ENCODE measurements around the gene GNG2.

The GNG2 gene

GRCh38 chr14:51856792-51857296, 3.6 kb upstream of the GNG2 start:
- Histone ChIP-seq H3K36me3 (ENCODE audit: insufficient read depth, low read length) (no peaks in the 10 kb centered on the region), H3K9ac (ENCODE audit: low read length) (no peak overlapping the region), H3K4me1 (ENCODE audit: insufficient read depth, low read length) (peaks cover 16% of the 10 kb centered on the region), H3K4me3 (ENCODE audit: low read depth in 1 of 2, low read length in 2 of 2) (no peak overlapping the region), H3K9me3 (ENCODE audit: low read length) (no peaks in the 10 kb centered on the region), H3K27me3 (ENCODE audit: control insufficient read depth in 1 of 2, insufficient read depth in 2 of 2, low read length in 2 of 2) (no peaks in the 10 kb centered on the region), H3K27ac (ENCODE audit: low read depth, low read length) (no peak overlapping the region)

- H3K4me1 ChIP-seq (ENCODE audit: insufficient read depth, low read length): peaks cover 21% of the 10 kb centered on the region
- no peak overlapping the region for H3K9ac ChIP-seq (ENCODE audit: low read length)
- H3K27ac ChIP-seq (ENCODE audit: low read depth, low read length): no peak overlapping the region
These were observed 1.3 kb upstream of the GNG2 start for GRCh38 chr14:51859131-51859530.

GRCh38 chr14:51860825-51861499, 550 bp downstream of the GNG2 start:
- Histone ChIP-seq H3K36me3 (ENCODE audit: insufficient read depth, low read length) (no peaks in the 10 kb centered on the region), H3K9me3 (ENCODE audit: low read length) (no peaks in the 10 kb centered on the region), H3K4me1 (ENCODE audit: insufficient read depth, low read length) (peaks cover 21% of the 10 kb centered on the region), H3K27me3 (ENCODE audit: control insufficient read depth in 1 of 2, insufficient read depth in 2 of 2, low read length in 2 of 2) (no peaks in the 10 kb centered on the region), H3K27ac (ENCODE audit: low read depth, low read length) (peak overlapping the region; percentile 61), H3K9ac (ENCODE audit: low read length) (peak overlapping the region; percentile 67), H3K4me3 (ENCODE audit: low read depth in 1 of 2, low read length in 2 of 2) (peak overlapping the region; percentile 51 to 71)

More at GRCh38 chr14:51859131-51859530, 1.3 kb upstream of the GNG2 start:
- H3K4me3 ChIP-seq (ENCODE audit: low read depth in 1 of 2, low read length in 2 of 2): no peak overlapping the region
- no peaks in the 10 kb centered on the region for H3K36me3 ChIP-seq (ENCODE audit: insufficient read depth, low read length)
- no peaks in the 10 kb centered on the region for H3K27me3 ChIP-seq (ENCODE audit: control insufficient read depth in 1 of 2, insufficient read depth in 2 of 2, low read length in 2 of 2)
- H3K9me3 ChIP-seq (ENCODE audit: low read length): no peaks in the 10 kb centered on the region

GRCh38 chr14:51862176-51862796, 1.9 kb downstream of the GNG2 start:
- H3K4me1 ChIP-seq (ENCODE audit: insufficient read depth, low read length): peaks cover 21% of the 10 kb centered on the region
- H3K9ac ChIP-seq (ENCODE audit: low read length): no peak overlapping the region
- no peaks in the 10 kb centered on the region for H3K9me3 ChIP-seq (ENCODE audit: low read length)
- peak overlapping the region in 1 of 2 donors; percentile 71 for H3K4me3 ChIP-seq (ENCODE audit: low read depth in 1 of 2, low read length in 2 of 2)
- no peaks in the 10 kb centered on the region for H3K27me3 ChIP-seq (ENCODE audit: control insufficient read depth in 1 of 2, insufficient read depth in 2 of 2, low read length in 2 of 2)
- no peak overlapping the region for H3K27ac ChIP-seq (ENCODE audit: low read depth, low read length)
- H3K36me3 ChIP-seq (ENCODE audit: insufficient read depth, low read length): no peaks in the 10 kb centered on the region

GRCh38 chr14:51862860-51863259, 2.4 kb downstream of the GNG2 start:
- Histone ChIP-seq H3K4me1 (ENCODE audit: insufficient read depth, low read length) (peaks cover 21% of the 10 kb centered on the region), H3K9me3 (ENCODE audit: low read length) (no peaks in the 10 kb centered on the region), H3K27me3 (ENCODE audit: control insufficient read depth in 1 of 2, insufficient read depth in 2 of 2, low read length in 2 of 2) (no peaks in the 10 kb centered on the region), H3K4me3 (ENCODE audit: low read depth in 1 of 2, low read length in 2 of 2) (peak overlapping the region in 1 of 2 donors; percentile 71), H3K9ac (ENCODE audit: low read length) (no peak overlapping the region), H3K27ac (ENCODE audit: low read depth, low read length) (no peak overlapping the region), H3K36me3 (ENCODE audit: insufficient read depth, low read length) (no peaks in the 10 kb centered on the region)

- Histone ChIP-seq H3K27ac (ENCODE audit: low read depth, low read length) (no peak overlapping the region), H3K4me3 (ENCODE audit: low read depth in 1 of 2, low read length in 2 of 2) (no peak overlapping the region), H3K4me1 (ENCODE audit: insufficient read depth, low read length) (peaks cover 15% of the 10 kb centered on the region), H3K36me3 (ENCODE audit: insufficient read depth, low read length) (no peaks in the 10 kb centered on the region), H3K9ac (ENCODE audit: low read length) (no peak overlapping the region), H3K27me3 (ENCODE audit: control insufficient read depth in 1 of 2, insufficient read depth in 2 of 2, low read length in 2 of 2) (no peaks in the 10 kb centered on the region), H3K9me3 (ENCODE audit: low read length) (no peaks in the 10 kb centered on the region)
These were observed 5.7 kb downstream of the GNG2 start for GRCh38 chr14:51865953-51866747.

- H3K4me1 ChIP-seq (ENCODE audit: insufficient read depth, low read length): peaks cover 11% of the 10 kb centered on the region
- no peaks in the 10 kb centered on the region for H3K36me3 ChIP-seq (ENCODE audit: insufficient read depth, low read length)
- H3K27ac ChIP-seq (ENCODE audit: low read depth, low read length): no peak overlapping the region
- no peak overlapping the region for H3K4me3 ChIP-seq (ENCODE audit: low read depth in 1 of 2, low read length in 2 of 2)
- H3K27me3 ChIP-seq (ENCODE audit: control insufficient read depth in 1 of 2, insufficient read depth in 2 of 2, low read length in 2 of 2): no peaks in the 10 kb centered on the region
- H3K9me3 ChIP-seq (ENCODE audit: low read length): no peaks in the 10 kb centered on the region
- H3K9ac ChIP-seq (ENCODE audit: low read length): no peak overlapping the region
These were observed 7.3 kb downstream of the GNG2 start for GRCh38 chr14:51867741-51868140.

GRCh38 chr14:51868405-51868804, 8.0 kb downstream of the GNG2 start:
- no peaks in the 10 kb centered on the region for H3K9me3 ChIP-seq (ENCODE audit: low read length)
- H3K9ac ChIP-seq (ENCODE audit: low read length): no peak overlapping the region
- no peak overlapping the region for H3K27ac ChIP-seq (ENCODE audit: low read depth, low read length)
- no peaks in the 10 kb centered on the region for H3K27me3 ChIP-seq (ENCODE audit: control insufficient read depth in 1 of 2, insufficient read depth in 2 of 2, low read length in 2 of 2)
- H3K36me3 ChIP-seq (ENCODE audit: insufficient read depth, low read length): no peaks in the 10 kb centered on the region
- H3K4me1 ChIP-seq (ENCODE audit: insufficient read depth, low read length): peaks cover 12% of the 10 kb centered on the region
- no peak overlapping the region for H3K4me3 ChIP-seq (ENCODE audit: low read depth in 1 of 2, low read length in 2 of 2)

- H3K4me1 ChIP-seq (ENCODE audit: insufficient read depth, low read length): peaks cover 17% of the 10 kb centered on the region
- no peaks in the 10 kb centered on the region for H3K9me3 ChIP-seq (ENCODE audit: low read length)
- H3K4me3 ChIP-seq (ENCODE audit: low read depth in 1 of 2, low read length in 2 of 2): no peak overlapping the region
- H3K9ac ChIP-seq (ENCODE audit: low read length): no peak overlapping the region
- H3K36me3 ChIP-seq (ENCODE audit: insufficient read depth, low read length): no peaks in the 10 kb centered on the region
- H3K27me3 ChIP-seq (ENCODE audit: control insufficient read depth in 1 of 2, insufficient read depth in 2 of 2, low read length in 2 of 2): no peaks in the 10 kb centered on the region
- H3K27ac ChIP-seq (ENCODE audit: low read depth, low read length): no peak overlapping the region
These were observed 9.1 kb downstream of the GNG2 start for GRCh38 chr14:51869411-51870100.

GRCh38 chr14:51870606-51871005, 10.2 kb downstream of the GNG2 start:
- H3K4me1 ChIP-seq (ENCODE audit: insufficient read depth, low read length): peaks cover 17% of the 10 kb centered on the region
- no peaks in the 10 kb centered on the region for H3K36me3 ChIP-seq (ENCODE audit: insufficient read depth, low read length)
- no peaks in the 10 kb centered on the region for H3K27me3 ChIP-seq (ENCODE audit: control insufficient read depth in 1 of 2, insufficient read depth in 2 of 2, low read length in 2 of 2)
- no peak overlapping the region for H3K4me3 ChIP-seq (ENCODE audit: low read depth in 1 of 2, low read length in 2 of 2)
- H3K9ac ChIP-seq (ENCODE audit: low read length): no peak overlapping the region
- H3K9me3 ChIP-seq (ENCODE audit: low read length): no peaks in the 10 kb centered on the region
- no peak overlapping the region for H3K27ac ChIP-seq (ENCODE audit: low read depth, low read length)

GRCh38 chr14:51871846-51872245, 11.4 kb downstream of the GNG2 start:
- H3K4me1 ChIP-seq (ENCODE audit: insufficient read depth, low read length): peaks cover 17% of the 10 kb centered on the region
- H3K9me3 ChIP-seq (ENCODE audit: low read length): no peaks in the 10 kb centered on the region
- H3K36me3 ChIP-seq (ENCODE audit: insufficient read depth, low read length): no peaks in the 10 kb centered on the region
- H3K4me3 ChIP-seq (ENCODE audit: low read depth in 1 of 2, low read length in 2 of 2): no peak overlapping the region
- no peak overlapping the region for H3K9ac ChIP-seq (ENCODE audit: low read length)
- H3K27ac ChIP-seq (ENCODE audit: low read depth, low read length): no peak overlapping the region
- no peaks in the 10 kb centered on the region for H3K27me3 ChIP-seq (ENCODE audit: control insufficient read depth in 1 of 2, insufficient read depth in 2 of 2, low read length in 2 of 2)
